DMS114 treated with DMSO at 0.1 percent for 48 hours (cell line): ENCODE results near the gene ASB14.
"Not testable (repeated sequence)": the region's sequence is repeated elsewhere in the genome, so short reads cannot be mapped to it uniquely, and the experiment has no call there.

ENCODE experiments used
- DNase-seq: peaks from one replicate; lab custom pipeline; 2025; ENCODE audit not compliant: unreplicated experiment; lab: John Stamatoyannopoulos, UW

The ASB14 gene

GRCh38 chr3:57292159-57292896, at the start of gene ASB14:
TSS of gene ASB14 (minus strand) at chr3:57292685. CDS start at chr3:57292033, 652 bp downstream.
- no peak for DNase-seq

- not testable (repeated sequence) for DNase-seq
Observed at GRCh38 chr3:57339071-57339642, 46.7 kb upstream of the ASB14 start.

GRCh38 chr3:57338272-57339070, 46.0 kb upstream of the ASB14 start:
- DNase-seq, result not testable (repeated sequence)

GRCh38 chr3:57335283-57335938, 42.9 kb upstream of the ASB14 start:
- DNase-seq, result no peak

GRCh38 chr3:57331078-57331610, 38.7 kb upstream of the ASB14 start:
- DNase-seq, result no peak

GRCh38 chr3:57326498-57326897, 34.0 kb upstream of the ASB14 start:
- not testable (repeated sequence) for DNase-seq

GRCh38 chr3:57314204-57314603, 21.7 kb upstream of the ASB14 start:
- no peak for DNase-seq

- DNase-seq, result no peak
Observed at GRCh38 chr3:57309769-57310360, 17.4 kb upstream of the ASB14 start.

- not testable (repeated sequence) for DNase-seq
Observed at GRCh38 chr3:57303520-57303919, 11.0 kb upstream of the ASB14 start.

GRCh38 chr3:57298041-57298440, 5.6 kb upstream of the ASB14 start:
- no peak for DNase-seq

- no peak for DNase-seq
Observed at GRCh38 chr3:57292897-57293526, 527 bp upstream of the ASB14 start.

GRCh38 chr3:57288403-57288802, 4.1 kb downstream of the ASB14 start:
- DNase-seq, result no peak

GRCh38 chr3:57287205-57287604, 5.3 kb downstream of the ASB14 start:
- DNase-seq, result no peak

- no peak for DNase-seq
Observed at GRCh38 chr3:57283334-57283733, 9.2 kb downstream of the ASB14 start.

- DNase-seq, result no peak
Observed at GRCh38 chr3:57281715-57282114, 10.8 kb downstream of the ASB14 start.

- DNase-seq, result no peak
Observed at GRCh38 chr3:57279685-57280084, 12.8 kb downstream of the ASB14 start.

- DNase-seq, result no peak
Observed at GRCh38 chr3:57278237-57278636, 14.2 kb downstream of the ASB14 start.

GRCh38 chr3:57275393-57275792, 17.1 kb downstream of the ASB14 start:
- DNase-seq, result no peak

GRCh38 chr3:57274845-57275244, 17.6 kb downstream of the ASB14 start:
- no peak for DNase-seq

GRCh38 chr3:57268416-57268815, 24.1 kb downstream of the ASB14 start:
- DNase-seq, result no peak
